Stimulated activated effector memory CD8-positive, alpha-beta T cell treated with anti-CD3 and anti-CD28 coated beads, Interleukin-12 subunit alpha, Interleukin-12 subunit beta, amount 100 ng/mL, for 72 hours (primary cell): Measurements from ENCODE around the gene EXOC2.
A peak's percentile ranks its signal among the peaks of the same experiment; 100 is the strongest.

ENCODE experiments used
- ATAC-seq: fragments of 150-1000 bp; cut with Tn5 transposase; 2 replicates; pipeline ENCODE4 v1.10.0; 2021
- DNase-seq, 2 donors: peaks; one replicate each; pipeline ENCODE4 v3.0.0; 2021 to 2022; ENCODE audit warnings: low spot score in 2 of 2
- H3K27ac Mint-ChIP-seq: one replicate; pipeline ENCODE4 v1.8.0; 2022; ENCODE audit warnings: mild to moderate bottlenecking, mixed read lengths
- H3K36me3 Mint-ChIP-seq: one replicate; pipeline ENCODE4 v1.8.0; 2022; ENCODE audit warnings: mild to moderate bottlenecking, mixed read lengths
- H3K4me1 Mint-ChIP-seq: one replicate; pipeline ENCODE4 v1.8.0; 2022; ENCODE audit warnings: mixed read lengths
- H3K4me3 Mint-ChIP-seq: one replicate; pipeline ENCODE4 v1.8.0; 2022; ENCODE audit warnings: mild to moderate bottlenecking, mixed read lengths
- H3K9me3 Mint-ChIP-seq: one replicate; pipeline ENCODE4 v1.8.0; 2022; ENCODE audit warnings: mixed read lengths

The EXOC2 gene

GRCh38 chr6:641225-641985, 51.5 kb downstream of the EXOC2 start:
- Mint-ChIP-seq H3K9me3 (no peaks in the 10 kb centered on the region), H3K4me3 (no peak overlapping the region), H3K4me1 (peaks cover 32% of the 10 kb centered on the region), H3K36me3 (peaks cover 14% of the 10 kb centered on the region), H3K27ac (no peak overlapping the region)
- no peak for DNase-seq
- no peak for ATAC-seq

- H3K9me3 Mint-ChIP-seq, result no peaks in the 10 kb centered on the region
- peaks cover 42% of the 10 kb centered on the region for H3K36me3 Mint-ChIP-seq
- DNase-seq (no peak), ATAC-seq (peak; percentile 99)
- H3K27ac Mint-ChIP-seq, result peak overlapping the region; percentile 21
- no peak overlapping the region for H3K4me3 Mint-ChIP-seq
- H3K4me1 Mint-ChIP-seq, result peaks cover 32% of the 10 kb centered on the region
Observed at GRCh38 chr6:636488-636887, 56.5 kb downstream of the EXOC2 start.

GRCh38 chr6:635233-635632, 57.7 kb downstream of the EXOC2 start:
- Mint-ChIP-seq H3K4me1 (peaks cover 30% of the 10 kb centered on the region), H3K9me3 (no peaks in the 10 kb centered on the region), H3K36me3 (peaks cover 50% of the 10 kb centered on the region), H3K27ac (no peak overlapping the region), H3K4me3 (no peak overlapping the region)
- no peak for ATAC-seq
- DNase-seq, result no peak

GRCh38 chr6:633611-634010, 59.3 kb downstream of the EXOC2 start:
- no peak overlapping the region for H3K27ac Mint-ChIP-seq
- DNase-seq (no peak), ATAC-seq (peak; percentile 27)
- peaks cover 50% of the 10 kb centered on the region for H3K36me3 Mint-ChIP-seq
- H3K4me3 Mint-ChIP-seq, result no peak overlapping the region
- H3K4me1 Mint-ChIP-seq, result peaks cover 21% of the 10 kb centered on the region
- H3K9me3 Mint-ChIP-seq, result no peaks in the 10 kb centered on the region

- H3K9me3 Mint-ChIP-seq, result no peaks in the 10 kb centered on the region
- no peak for ATAC-seq
- no peak for DNase-seq
- peaks cover 5% of the 10 kb centered on the region for H3K4me1 Mint-ChIP-seq
- peaks cover 55% of the 10 kb centered on the region for H3K36me3 Mint-ChIP-seq
- no peak overlapping the region for H3K4me3 Mint-ChIP-seq
- H3K27ac Mint-ChIP-seq, result no peak overlapping the region
Observed at GRCh38 chr6:628766-629165, 64.2 kb downstream of the EXOC2 start.

- no peak for DNase-seq
- Mint-ChIP-seq H3K27ac (no peak overlapping the region), H3K4me1 (peaks cover 3% of the 10 kb centered on the region), H3K4me3 (no peak overlapping the region), H3K9me3 (no peaks in the 10 kb centered on the region), H3K36me3 (peaks cover 55% of the 10 kb centered on the region)
- ATAC-seq, result no peak
Observed at GRCh38 chr6:626236-626635, 66.7 kb downstream of the EXOC2 start.

- DNase-seq (no peak), ATAC-seq (no peak)
- H3K9me3 Mint-ChIP-seq, result no peaks in the 10 kb centered on the region
- peaks cover 7% of the 10 kb centered on the region for H3K4me1 Mint-ChIP-seq
- H3K27ac Mint-ChIP-seq, result no peak overlapping the region
- H3K4me3 Mint-ChIP-seq, result no peak overlapping the region
- H3K36me3 Mint-ChIP-seq, result peaks cover 49% of the 10 kb centered on the region
Observed at GRCh38 chr6:624979-625378, 68.0 kb downstream of the EXOC2 start.

GRCh38 chr6:622462-622861, 70.5 kb downstream of the EXOC2 start:
- Mint-ChIP-seq H3K4me3 (no peak overlapping the region), H3K27ac (no peak overlapping the region), H3K36me3 (peaks cover 59% of the 10 kb centered on the region), H3K9me3 (no peaks in the 10 kb centered on the region), H3K4me1 (peaks cover 7% of the 10 kb centered on the region)
- ATAC-seq (no peak), DNase-seq (no peak)

GRCh38 chr6:621931-622330, 71.0 kb downstream of the EXOC2 start:
- H3K36me3 Mint-ChIP-seq, result peaks cover 59% of the 10 kb centered on the region
- H3K4me1 Mint-ChIP-seq, result peaks cover 7% of the 10 kb centered on the region
- no peak overlapping the region for H3K27ac Mint-ChIP-seq

GRCh38 chr6:620950-621349, 72.0 kb downstream of the EXOC2 start:
- Mint-ChIP-seq H3K4me1 (peaks cover 7% of the 10 kb centered on the region), H3K4me3 (no peak overlapping the region), H3K36me3 (peaks cover 59% of the 10 kb centered on the region), H3K9me3 (no peaks in the 10 kb centered on the region), H3K27ac (peak overlapping the region; percentile 77)
- no peak for ATAC-seq
- DNase-seq, result no peak

More at GRCh38 chr6:621931-622330, 71.0 kb downstream of the EXOC2 start:
- Mint-ChIP-seq H3K4me3 (no peak overlapping the region), H3K9me3 (no peaks in the 10 kb centered on the region)
- DNase-seq, result no peak
- ATAC-seq, result no peak

- Mint-ChIP-seq H3K36me3 (peaks cover 59% of the 10 kb centered on the region), H3K4me3 (no peak overlapping the region), H3K4me1 (peaks cover 7% of the 10 kb centered on the region), H3K27ac (peak overlapping the region; percentile 77), H3K9me3 (no peaks in the 10 kb centered on the region)
- ATAC-seq, result no peak
- no peak for DNase-seq
Observed at GRCh38 chr6:620166-620565, 72.8 kb downstream of the EXOC2 start.

- no peak overlapping the region for H3K4me3 Mint-ChIP-seq
- no peak overlapping the region for H3K27ac Mint-ChIP-seq
- no peaks in the 10 kb centered on the region for H3K9me3 Mint-ChIP-seq
- H3K36me3 Mint-ChIP-seq, result peaks cover 70% of the 10 kb centered on the region
- ATAC-seq (peak; percentile 42), DNase-seq (no peak)
- H3K4me1 Mint-ChIP-seq, result peaks cover 7% of the 10 kb centered on the region
Observed at GRCh38 chr6:617456-618100, 75.4 kb downstream of the EXOC2 start.

GRCh38 chr6:613981-614380, 79.0 kb downstream of the EXOC2 start:
- Mint-ChIP-seq H3K4me1 (peaks cover 12% of the 10 kb centered on the region), H3K27ac (no peak overlapping the region), H3K4me3 (no peak overlapping the region), H3K36me3 (peaks cover 75% of the 10 kb centered on the region), H3K9me3 (no peaks in the 10 kb centered on the region)
- no peak for DNase-seq
- no peak for ATAC-seq

GRCh38 chr6:611928-612327, 81.0 kb downstream of the EXOC2 start:
- Mint-ChIP-seq H3K36me3 (peaks cover 78% of the 10 kb centered on the region), H3K4me3 (no peak overlapping the region), H3K9me3 (no peaks in the 10 kb centered on the region), H3K4me1 (peaks cover 12% of the 10 kb centered on the region), H3K27ac (peak overlapping the region; percentile 23)
- ATAC-seq (no peak), DNase-seq (no peak)

- H3K4me3 Mint-ChIP-seq, result no peak overlapping the region
- no peaks in the 10 kb centered on the region for H3K9me3 Mint-ChIP-seq
- H3K36me3 Mint-ChIP-seq, result peaks cover 78% of the 10 kb centered on the region
- H3K4me1 Mint-ChIP-seq, result peaks cover 14% of the 10 kb centered on the region
- no peak for DNase-seq
- H3K27ac Mint-ChIP-seq, result peak overlapping the region; percentile 48
- peak; percentile 16 for ATAC-seq
Observed at GRCh38 chr6:610882-611281, 82.1 kb downstream of the EXOC2 start.

- peaks cover 19% of the 10 kb centered on the region for H3K4me1 Mint-ChIP-seq
- ATAC-seq, result no peak
- no peak overlapping the region for H3K4me3 Mint-ChIP-seq
- no peak overlapping the region for H3K27ac Mint-ChIP-seq
- H3K36me3 Mint-ChIP-seq, result peaks cover 72% of the 10 kb centered on the region
- H3K9me3 Mint-ChIP-seq, result no peaks in the 10 kb centered on the region
- DNase-seq, result no peak
Observed at GRCh38 chr6:609905-610304, 83.0 kb downstream of the EXOC2 start.
